SHP77 (cell line): Measurements from ENCODE around the gene CNKSR3.

Experiments
- DNase-seq, 2 experiments: peaks; one replicate each; lab custom pipeline; 2025; lab: John Stamatoyannopoulos, UW

The CNKSR3 gene

DNA sequence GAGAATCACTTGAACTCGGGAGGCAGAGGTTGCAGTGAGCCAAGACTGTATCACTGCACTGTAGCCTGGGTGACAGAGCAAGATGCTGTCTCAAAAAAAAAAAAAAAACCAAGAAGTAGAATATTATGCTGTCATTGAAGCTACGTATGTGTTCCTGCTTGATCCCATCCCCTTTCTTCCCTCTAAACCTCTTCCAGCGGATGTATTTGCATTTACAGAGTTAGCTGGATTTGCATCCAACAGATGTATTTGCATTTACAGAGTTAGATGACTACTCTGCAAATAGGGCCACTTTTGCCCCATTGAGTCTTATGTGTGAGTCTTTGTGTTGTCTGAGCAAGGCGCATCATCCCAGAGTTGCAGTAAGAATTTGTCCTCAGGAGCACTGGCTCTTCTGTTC lies 128.9 kb downstream of the CNKSR3 start:
- no peak for DNase-seq

DNA sequence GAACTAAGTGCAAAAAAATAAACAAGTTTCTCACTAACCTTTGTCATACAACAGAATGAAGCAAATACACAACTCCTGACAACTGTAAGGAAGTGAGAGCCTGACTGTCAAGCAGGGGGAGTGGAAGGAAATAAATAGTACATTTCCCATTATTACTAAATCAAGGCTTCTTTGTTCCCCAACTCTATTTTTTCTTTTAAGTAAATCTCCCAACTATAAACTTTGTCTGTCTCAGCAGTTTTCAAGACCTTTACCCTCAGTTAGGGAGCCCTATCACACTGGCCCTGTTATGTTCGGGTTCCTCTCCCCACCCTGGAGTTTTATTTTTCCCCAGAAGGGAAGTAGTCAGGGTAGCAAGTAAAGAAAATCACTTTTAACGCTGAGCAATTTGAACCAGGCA lies 129.7 kb downstream of the CNKSR3 start:
- DNase-seq = no peak

DNA sequence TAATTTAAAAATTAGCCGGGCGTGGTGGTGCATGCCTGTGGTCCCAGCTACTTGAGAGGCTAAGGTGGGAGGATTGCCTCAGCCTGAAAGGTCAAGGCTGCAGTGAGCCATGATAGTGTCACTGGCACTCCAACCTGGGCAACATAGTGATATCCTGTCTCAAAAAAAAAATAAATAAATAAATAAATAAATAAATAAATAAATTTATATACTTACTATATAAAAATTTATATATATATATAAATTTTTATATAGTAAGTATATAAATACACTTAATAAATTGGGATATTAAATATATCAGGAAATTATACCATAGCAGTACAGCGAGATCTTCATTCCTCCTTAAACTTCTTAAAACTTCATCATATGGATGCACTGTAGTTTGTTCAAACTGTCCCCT lies 130.9 kb downstream of the CNKSR3 start:
- no peak for DNase-seq

DNA sequence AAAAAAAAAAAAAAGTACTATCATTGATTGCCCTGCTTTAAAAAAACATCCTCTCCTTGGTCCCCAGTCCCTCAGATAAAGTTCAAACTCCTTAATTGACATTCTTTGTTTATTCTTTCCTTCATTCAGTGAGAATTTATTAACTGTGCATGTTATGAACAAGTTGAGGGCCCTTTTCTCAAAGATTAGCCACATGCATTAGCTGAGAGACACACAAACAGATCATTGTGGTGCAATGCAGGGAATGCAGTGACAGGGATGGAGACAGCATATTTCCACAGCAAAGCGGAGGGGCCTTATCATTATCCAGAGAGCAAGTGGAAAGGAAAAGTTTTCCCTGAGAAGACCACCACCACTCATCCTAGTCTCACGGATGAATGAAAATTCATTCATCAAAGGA lies 132.0 kb downstream of the CNKSR3 start:
- DNase-seq = no peak

DNA sequence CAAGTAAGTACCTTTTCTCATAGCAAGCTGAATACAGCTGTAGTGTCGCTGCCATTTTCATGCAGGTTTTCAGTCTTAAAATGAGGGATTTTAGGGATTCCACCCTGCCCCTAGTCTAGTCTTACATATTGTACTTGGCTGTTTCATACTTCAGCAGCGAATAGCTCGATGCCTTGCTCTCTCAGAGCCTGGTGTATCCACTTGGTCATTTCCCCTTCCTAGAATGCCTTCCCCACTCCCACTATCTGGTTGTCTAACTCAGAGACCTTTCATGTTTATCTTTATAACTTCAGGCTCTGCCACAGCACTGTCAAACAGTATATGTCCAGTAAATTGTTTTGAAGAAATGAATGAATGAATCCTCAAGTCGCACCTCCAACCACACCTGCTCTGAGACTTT lies 132.8 kb downstream of the CNKSR3 start:
- no peak for DNase-seq

DNA sequence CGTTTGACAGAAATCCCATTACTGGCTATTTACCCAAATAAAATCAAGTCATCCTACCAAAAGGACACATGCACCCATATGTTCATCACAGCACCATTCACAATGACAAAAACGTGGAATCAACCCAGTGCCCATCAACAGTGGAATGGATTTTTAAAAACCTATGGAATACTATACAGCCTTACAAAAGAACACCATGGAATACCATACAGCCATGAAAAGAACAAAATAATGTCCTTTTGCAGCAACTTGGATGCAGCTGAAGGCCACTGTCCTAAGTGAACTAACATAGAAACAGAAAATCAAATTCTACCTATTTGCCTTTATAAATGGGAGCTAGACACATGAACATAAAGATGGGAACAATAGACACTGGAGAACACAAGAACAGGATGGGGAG lies 136.5 kb downstream of the CNKSR3 start:
- DNase-seq = no peak

DNA sequence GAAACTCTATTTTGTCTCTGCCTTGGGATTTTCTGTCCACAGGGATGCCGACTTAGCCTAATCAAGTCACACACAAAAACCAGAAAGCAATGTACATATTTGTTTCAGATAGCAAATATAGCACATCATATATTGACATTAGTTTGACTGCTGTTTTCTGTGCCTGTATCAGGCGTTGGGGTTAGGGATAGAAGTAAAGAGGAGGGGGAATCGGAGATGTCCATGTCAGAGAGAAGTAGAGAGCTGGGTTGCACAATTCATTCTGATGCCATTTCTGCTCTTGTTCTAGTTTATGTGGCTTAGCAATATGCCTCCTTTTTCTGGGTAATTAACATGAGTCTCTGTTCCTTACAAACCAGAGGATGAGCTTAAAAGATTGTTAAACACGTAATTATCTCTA lies 139.2 kb downstream of the CNKSR3 start:
- DNase-seq = no peak

DNA sequence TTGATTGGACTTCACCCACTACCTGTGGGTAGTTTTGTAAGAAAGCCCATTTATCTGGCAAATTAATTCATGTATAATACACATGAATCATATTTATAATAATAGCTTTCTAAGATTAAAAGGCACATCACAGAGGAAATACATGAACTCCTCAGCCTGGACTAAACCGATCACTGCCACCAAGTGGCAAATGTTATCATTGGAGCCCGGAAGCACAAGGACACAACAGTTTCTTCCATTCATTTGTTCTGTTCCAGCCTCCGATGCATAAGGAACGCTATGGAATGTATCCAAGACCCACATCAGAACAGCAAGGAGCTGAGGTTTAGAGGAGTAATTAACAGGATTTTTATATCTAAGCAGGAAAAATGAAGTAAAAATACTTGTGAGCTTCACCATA lies 139.9 kb downstream of the CNKSR3 start:
- DNase-seq = no peak

DNA sequence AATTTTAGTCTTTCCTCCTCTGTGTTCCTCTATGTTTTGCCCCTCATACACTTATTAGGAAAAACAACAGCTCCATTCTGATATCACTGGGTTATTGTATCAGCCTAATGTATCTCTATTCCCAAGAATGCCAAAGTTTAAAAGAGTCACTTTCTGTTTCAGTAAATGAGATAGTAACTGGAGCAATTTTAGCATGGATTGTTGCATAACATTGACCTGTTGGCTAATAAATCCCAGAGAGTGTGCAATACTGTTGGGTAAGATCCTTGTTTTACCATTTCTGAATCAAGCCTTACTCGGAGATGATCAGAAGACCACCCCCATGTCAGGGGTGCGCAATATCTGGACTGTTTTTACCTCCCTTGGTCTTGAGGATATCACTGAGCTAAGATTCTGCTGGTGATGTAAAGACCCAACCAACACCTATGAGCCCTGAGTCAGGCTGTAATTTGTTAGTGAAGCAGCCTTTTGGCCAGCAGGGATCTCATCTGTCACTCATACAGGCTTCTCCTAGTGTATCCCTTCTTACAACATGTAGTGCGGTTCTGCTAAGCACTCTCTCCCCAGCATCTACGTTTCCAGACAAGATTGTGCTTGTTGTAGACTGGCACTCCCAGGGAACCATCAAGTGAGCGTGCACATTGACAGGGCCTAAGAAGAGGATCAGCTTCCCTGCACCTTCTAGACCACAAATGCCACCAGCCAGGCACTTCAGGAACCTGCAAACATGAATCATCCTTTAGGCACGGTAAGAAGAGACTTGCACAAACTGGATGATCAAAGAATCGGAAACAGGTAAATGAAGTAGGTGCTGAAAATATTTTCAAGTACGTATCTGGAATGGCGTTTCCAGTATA lies 142.4 kb downstream of the CNKSR3 start:
- no peak for DNase-seq

DNA sequence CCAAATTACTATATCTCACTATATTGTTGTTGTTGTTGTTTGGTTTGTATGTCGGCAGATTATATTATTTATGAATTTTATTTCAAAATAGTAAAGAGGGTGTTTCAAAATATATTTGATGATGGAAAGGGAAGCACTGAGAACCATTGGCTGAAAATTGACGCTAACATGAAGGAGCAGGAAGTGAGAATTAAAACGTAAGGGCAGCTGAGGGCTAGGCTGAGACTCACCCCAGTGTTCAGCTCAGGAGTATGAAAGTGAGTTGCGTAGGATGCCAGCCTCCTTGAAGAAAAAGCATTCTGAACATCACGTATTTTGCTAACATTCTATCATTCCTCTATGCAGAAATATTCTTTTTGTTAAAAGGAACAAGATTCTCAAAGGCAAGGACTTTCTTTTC lies 143.1 kb downstream of the CNKSR3 start:
- DNase-seq = no peak

DNA sequence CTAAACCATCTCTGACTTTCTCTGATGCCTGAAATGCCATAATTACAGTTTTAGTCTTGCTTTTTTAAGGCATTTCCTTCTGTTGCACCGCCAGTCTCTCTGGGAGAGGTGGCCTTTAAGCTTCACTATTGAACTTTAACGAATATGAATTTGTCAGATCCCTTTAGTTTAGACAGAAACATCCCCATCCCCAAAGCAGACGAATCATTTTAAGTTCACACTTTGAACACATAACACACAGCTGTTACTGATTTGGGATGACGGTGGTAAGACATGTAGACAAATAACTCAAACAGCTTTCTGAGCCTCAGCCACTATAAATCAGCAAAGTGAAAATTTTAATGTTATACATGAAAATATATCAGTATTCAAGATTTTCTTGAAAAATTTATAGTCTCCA lies 146.7 kb downstream of the CNKSR3 start:
- no peak for DNase-seq

DNA sequence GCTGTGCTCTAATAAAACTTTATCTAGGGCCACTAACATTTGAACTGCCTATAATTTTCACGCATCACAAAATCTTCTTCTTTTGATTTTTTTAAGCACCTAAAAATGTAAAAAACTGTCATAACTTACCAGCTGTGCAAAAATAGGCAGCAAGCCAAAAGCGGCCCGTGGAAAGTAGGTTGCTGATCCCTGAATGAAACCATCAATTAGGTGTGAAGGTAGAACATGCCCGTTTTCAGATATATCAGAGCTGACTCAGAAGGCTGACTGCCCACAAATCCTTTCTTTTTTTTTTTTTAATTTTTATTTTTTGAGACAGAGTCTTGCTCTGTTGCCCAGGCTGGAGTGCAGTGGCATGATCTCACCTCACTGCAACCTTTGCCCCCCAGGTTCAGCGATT lies 149.0 kb downstream of the CNKSR3 start:
- no peak for DNase-seq

DNA sequence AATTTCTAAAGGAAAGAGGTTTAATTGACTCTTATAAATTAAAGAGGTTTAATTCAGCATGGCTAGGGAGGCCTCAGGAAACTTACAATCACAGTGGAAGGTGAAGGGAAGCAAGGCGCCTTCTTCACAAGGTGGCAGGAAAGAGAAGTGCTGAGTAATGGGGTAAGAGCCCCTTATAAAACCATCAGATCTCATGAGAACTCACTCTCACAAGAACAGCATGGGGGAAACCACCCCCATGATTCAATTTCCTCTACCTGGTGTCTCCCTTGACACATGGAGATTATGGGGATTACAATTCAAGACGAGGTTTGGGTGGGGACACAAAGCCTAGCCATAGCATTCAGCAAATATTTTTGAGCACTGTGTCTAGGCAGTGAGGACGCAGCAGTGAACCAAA lies 150.0 kb downstream of the CNKSR3 start:
- no peak for DNase-seq

DNA sequence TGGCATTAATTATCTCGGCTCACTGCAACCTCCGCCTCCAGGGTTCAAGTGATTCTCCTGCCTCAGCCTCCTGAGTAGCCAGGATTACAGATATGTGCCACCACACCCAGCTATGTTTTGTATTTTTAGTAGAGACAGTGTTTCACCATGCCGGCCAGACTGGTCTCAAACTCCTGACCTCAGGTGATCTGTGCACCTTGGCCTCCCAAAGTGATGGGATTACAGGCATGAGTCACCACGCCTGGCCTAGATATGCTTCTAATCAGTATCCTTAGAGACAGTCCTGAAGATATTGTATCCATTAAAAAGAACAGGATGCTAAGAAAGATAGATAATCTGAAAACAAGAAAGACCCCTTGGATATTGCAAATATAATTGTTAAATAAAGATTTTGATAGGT lies 150.8 kb downstream of the CNKSR3 start:
- DNase-seq = no peak

DNA sequence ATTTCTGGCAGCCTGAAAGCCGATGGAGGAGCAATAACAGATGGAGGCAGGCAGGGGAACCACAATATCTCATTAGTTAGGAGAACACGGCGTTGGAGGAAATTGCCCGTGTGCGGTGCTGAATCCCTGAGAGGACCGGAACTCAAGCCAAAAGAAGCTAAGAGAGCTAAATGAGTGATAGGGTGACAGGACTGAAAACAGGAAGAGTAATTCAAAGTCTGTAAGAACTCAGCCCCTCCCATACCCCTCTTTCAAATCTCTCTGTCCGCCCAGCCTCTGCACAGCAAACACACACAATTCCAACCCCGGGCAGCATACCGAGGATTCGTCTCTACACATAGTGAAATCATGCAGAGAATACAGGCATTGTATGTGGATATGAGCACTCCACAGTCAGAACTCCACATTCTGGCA lies 151.3 kb downstream of the CNKSR3 start:
- no peak for DNase-seq

DNA sequence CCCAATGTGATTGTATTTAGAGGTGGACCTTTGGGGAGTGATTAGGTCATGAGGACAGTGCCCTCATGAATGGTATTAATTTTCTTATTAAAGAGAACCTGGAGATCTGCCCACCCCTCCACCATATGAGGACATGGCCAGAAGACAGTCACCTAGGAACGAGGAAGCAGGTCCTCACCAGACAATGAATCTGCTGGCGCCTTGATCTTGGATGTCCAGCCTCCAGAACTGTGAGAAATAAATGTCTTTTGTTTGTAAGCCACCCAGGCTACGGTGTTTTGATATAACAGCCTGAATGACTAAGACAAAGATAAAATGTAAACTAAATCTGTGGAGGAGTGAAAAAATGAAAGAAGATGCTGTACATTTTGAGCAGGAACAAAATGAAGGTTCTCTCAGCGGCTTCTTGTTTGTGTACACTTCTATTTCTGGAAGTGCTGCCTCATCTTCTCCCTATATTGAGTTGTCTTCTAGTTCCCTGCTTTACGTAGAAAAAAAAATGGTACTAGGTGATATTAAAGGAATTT lies 152.4 kb downstream of the CNKSR3 start:
- no peak for DNase-seq

DNA sequence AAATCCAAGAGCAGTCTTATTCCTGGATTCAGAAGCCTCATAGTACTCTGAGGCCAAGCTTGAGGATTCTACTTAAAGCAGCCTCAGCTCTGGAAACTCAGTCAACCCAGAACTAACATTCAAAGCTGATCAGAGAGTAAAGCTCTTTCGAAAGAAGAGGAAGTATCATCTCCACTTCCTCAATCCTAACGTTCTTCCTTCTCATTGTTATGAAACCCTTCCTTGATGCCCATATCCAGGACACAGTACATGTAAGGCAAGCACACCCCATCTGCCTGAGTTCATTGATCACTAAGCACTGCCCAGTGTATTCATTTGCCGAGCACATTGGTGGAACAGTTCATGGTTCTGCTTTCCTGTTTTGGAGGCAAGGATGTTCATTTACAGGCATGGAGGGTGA lies 153.8 kb downstream of the CNKSR3 start, which contains the start of gene IPCEF1:
TSS of gene IPCEF1 (minus strand) at position 114 of the 400 bp plus-strand sequence. CDS start 90,856 bp downstream, outside the sequence.
- no peak for DNase-seq

DNA sequence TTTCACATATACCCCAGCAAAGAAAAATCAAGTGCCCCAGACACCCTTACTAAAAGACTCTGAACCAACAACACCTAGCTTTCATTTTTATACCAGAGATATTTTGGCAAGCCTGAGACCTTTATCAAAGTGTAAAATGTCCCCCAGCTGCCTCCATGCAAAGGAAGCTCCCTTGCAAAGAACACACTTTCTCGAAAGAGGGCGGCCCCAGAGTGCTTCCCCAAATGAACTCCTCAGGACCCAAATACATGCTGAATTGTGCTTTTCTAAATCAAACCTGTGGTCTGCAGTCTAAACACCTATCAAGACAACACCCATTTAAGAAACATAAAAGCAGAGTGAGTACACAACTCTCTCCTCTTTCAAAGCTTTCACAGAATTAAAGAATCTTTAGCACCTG lies 154.4 kb downstream of the CNKSR3 start:
- no peak for DNase-seq

DNA sequence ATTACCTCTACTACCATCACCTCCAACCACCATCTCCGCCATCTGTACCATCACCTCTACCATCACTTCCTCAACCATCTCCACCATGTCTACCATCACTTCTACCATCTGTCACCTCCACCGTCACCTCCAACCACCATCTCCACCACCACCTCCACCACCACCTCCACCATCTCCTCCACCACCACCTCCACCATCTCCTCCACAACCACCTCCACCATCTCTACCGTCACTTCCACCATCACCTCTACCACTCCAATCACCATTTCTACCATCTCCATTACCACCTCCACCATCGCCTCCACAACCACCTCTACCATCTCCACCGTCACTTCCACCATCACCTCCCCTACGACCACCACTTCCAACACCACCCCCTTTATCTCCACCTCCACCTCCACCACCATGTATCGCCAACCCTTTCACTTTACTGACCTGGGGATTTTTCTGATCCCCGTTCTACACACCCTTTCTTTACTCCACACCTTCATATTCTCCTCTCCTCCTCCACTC lies 156.2 kb downstream of the CNKSR3 start:
- no peak for DNase-seq

DNA sequence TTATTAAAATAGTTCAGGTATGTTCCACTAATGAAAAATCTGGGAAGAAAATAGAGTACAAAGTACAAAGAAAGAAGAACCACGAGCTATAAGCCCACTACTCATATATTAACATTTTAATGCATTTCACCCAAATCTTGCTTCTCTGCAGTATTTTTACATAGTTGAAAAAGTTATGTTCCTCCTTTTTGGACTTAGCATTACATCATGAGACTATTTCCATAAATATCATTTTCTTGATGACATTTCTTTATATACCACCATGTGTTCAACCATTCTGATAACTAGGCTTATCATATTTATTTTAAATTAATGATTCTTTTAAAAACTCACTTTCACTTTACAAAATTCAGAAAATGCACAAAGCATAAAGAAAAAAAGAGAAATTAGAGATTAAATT lies 156.9 kb downstream of the CNKSR3 start:
- no peak for DNase-seq

DNA sequence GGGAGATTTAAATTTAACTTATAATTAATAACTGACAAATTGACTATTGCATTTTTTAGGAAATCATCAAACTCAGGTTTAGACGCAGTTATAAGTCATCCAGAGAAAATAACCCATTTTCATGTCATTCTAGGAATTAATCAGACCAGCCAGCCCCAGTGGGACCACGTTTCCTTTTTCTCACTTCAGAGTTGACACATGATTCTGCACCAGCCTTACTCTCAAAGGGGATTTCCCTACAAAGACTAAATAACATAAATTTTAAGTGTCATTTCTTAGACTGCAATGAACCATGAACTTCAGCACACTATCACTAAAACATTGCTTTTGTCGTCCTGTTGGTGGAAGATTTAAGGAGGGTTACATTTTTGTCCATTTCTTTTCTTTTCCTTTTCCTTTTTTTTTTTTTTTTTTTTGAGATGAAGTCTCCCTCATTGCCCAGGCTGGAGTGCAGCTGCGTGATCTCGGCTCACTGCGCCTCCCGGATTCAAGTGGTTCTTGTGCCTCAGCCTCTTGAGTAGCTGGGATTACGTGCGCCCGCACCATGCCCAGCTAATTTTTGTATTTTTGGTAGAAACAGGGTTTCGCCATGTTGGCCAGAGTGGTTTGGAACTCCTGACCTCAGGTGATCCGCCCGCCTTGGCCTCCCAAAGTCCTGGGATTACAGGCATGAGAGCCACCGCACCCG lies 157.4 kb downstream of the CNKSR3 start:
- DNase-seq = no peak

DNA sequence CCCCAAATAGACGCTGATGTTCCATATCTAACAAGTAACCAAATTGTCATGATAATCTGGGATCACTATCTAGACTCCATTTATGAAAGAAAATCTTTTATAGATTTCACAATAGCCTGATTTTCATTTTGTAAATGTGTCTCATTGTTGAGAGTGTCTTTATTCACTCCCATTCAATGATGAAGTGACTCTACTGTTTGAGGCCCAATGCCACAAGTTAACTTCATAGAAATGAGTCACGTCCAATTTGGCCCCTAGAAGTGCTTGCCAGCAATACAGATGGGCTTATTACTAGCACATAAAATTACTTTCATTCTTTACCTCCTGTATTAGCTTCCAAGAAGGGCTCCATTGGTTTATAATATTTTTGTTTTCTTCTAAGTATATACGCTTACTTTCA lies 160.2 kb downstream of the CNKSR3 start:
- no peak for DNase-seq

DNA sequence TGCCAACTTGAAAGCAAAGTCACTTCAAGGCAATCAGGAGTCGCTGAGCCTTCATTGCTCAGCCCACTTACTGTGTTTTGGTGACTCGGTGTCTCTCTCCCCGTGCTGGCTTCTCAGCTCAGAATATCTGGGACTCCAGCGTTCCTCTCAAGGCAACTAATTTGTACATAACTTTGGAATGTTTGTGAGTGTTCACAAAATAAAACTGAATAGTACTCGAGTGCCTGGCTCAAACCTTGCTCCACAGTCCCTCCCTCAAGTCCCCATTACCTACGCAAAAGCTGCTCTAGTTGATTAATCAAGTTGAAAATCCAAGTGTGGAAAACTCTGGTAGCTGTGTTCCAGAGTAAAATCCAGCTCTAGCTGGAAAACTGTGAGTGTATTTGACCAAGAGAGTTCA lies 162.5 kb downstream of the CNKSR3 start:
- no peak for DNase-seq
